HepG2 (cell line): ENCODE results near the gene CDK6. TPM values are rescaled to one million over a fixed set of nuclear protein-coding genes. Genes with fewer than 3 reads are reported as not detected.

Experiments
- ARNTL ChIP-seq: sonication (generic); formaldehyde crosslinking; IDR thresholded peaks from 2 replicates; pipeline ENCODE4 v1.4.0; 2020; ENCODE audit warnings: mild to moderate bottlenecking, missing genetic modification reagents
- ASH2L ChIP-seq: fragments of 300-600, 200-600 bp; sonication (generic); IDR thresholded peaks from 2 replicates; pipeline ENCODE4 v1.7.0; 2017; ENCODE audit warnings: low read depth, mild to moderate bottlenecking, moderate library complexity, mixed read lengths, low read length; ENCODE audit not compliant: insufficient read length
- DPF2 ChIP-seq: sonication (generic); formaldehyde crosslinking; IDR thresholded peaks from 2 replicates; pipeline ENCODE4 v1.4.0; 2020; ENCODE audit warnings: mild to moderate bottlenecking, low read depth, missing genetic modification reagents, borderline replicate concordance
- GABPA ChIP-seq, 2 experiments: IDR thresholded peaks; 2 replicates each; pipeline ENCODE4 v1.6.1; 2011 to 2016; ENCODE audit warnings: low read depth in 2 of 2, low read length in 1 of 2, missing biosample characterization in 1 of 2, missing genetic modification characterization in 1 of 2
- GATA4 ChIP-seq: sonication (generic); IDR thresholded peaks from 2 replicates; pipeline ENCODE4 v1.6.1; 2016; ENCODE audit warnings: antibody characterized with exemption, low read depth, borderline replicate concordance
- KMT2A ChIP-seq: sonication (generic); formaldehyde crosslinking; IDR thresholded peaks from 2 replicates; pipeline ENCODE4 v1.4.0; 2020; ENCODE audit warnings: missing genetic modification reagents
- MED1 ChIP-seq: sonication (generic); formaldehyde crosslinking; IDR thresholded peaks from 2 replicates; pipeline ENCODE4 v1.4.0; 2020; ENCODE audit warnings: missing genetic modification reagents
- MTA1 ChIP-seq: sonication (generic); formaldehyde crosslinking; IDR thresholded peaks from 2 replicates; pipeline ENCODE4 v1.4.0; 2020; ENCODE audit warnings: missing genetic modification reagents, mild to moderate bottlenecking, borderline replicate concordance
- SNRNP70 ChIP-seq: fragments of 200-400 bp; formaldehyde crosslinking; IDR thresholded peaks from 2 replicates; pipeline ENCODE4 v1.6.1; 2017; ENCODE audit warnings: mild to moderate bottlenecking, low read depth, low read length, moderate library complexity
- TAF15 ChIP-seq: fragments of 200-400 bp; formaldehyde crosslinking; IDR thresholded peaks from one replicate; pipeline ENCODE4 v1.6.1; 2018; ENCODE audit warnings: mild to moderate bottlenecking, low read depth, low read length; ENCODE audit not compliant: poor library complexity, severe bottlenecking
- ZNF572 ChIP-seq: sonication (generic); formaldehyde crosslinking; IDR thresholded peaks from 2 replicates; pipeline ENCODE4 v1.5.1; 2020; ENCODE audit warnings: mild to moderate bottlenecking, missing genetic modification reagents
- ZNF720 ChIP-seq: sonication (generic); formaldehyde crosslinking; IDR thresholded peaks from 2 replicates; pipeline ENCODE4 v1.4.0; 2020; ENCODE audit warnings: missing genetic modification reagents
- ZNF776 ChIP-seq: sonication (generic); formaldehyde crosslinking; IDR thresholded peaks from 2 replicates; pipeline ENCODE4 v1.4.0; 2020; ENCODE audit warnings: mild to moderate bottlenecking, missing genetic modification reagents
- ZNF792 ChIP-seq: IDR thresholded peaks from 2 replicates; pipeline ENCODE4 v1.6.1; 2016
- ZNF841 ChIP-seq: sonication (generic); formaldehyde crosslinking; IDR thresholded peaks from 2 replicates; pipeline ENCODE4 v1.8.1; 2023; ENCODE audit warnings: missing genetic modification reagents, borderline replicate concordance
- polyA plus RNA-seq, 8 experiments: library from polyadenylated mRNA; depleted of rRNA in 3 of 8; stranded (reverse) in 7 of 8; unstranded in 1 of 8; fragments of >200 nt; fragmentation: Illumina TruSeq in 4 of 8; extraction: Trizol in 4 of 8; gene quantifications; 2 replicates each; pipeline versions ENCODE4 v1.2.1 to v1.2.3, GENCODE V29; 2011 to 2016; ENCODE audit warnings: low read depth in 4 of 8, missing spikeins in 1 of 8, mixed read lengths in 1 of 8; ENCODE audit not compliant: insufficient read depth in 1 of 8
- total RNA-seq, 5 experiments: library from RNA; depleted of rRNA; stranded (reverse); fragments of >200 nt; fragmentation: Illumina TruSeq; extraction: Trizol; gene quantifications; 2 replicates each; pipeline ENCODE4 v1.2.3, GENCODE V29; 2016; ENCODE audit warnings: low read depth in 1 of 5
- TF ChIP-seq, protein P1 (sequence below): sonication (generic); formaldehyde crosslinking; IDR thresholded peaks from 2 replicates; pipeline ENCODE4 v1.4.0; 2020; ENCODE audit warnings: missing genetic modification reagents, mild to moderate bottlenecking, borderline replicate concordance
- TF ChIP-seq, protein P2 (sequence below): sonication (generic); formaldehyde crosslinking; IDR thresholded peaks from 2 replicates; pipeline ENCODE4 v1.4.0; 2020; ENCODE audit warnings: missing genetic modification reagents
- TF ChIP-seq, protein P3 (sequence below): sonication (generic); formaldehyde crosslinking; IDR thresholded peaks from 2 replicates; pipeline ENCODE4 v1.4.0; 2020; ENCODE audit warnings: missing genetic modification reagents

Gene CDK6
- total and polyA plus RNA-seq, 2 of the 13 experiments (the other 11 are each of a cell fraction or from before 2014, with no cell fraction given), result 34.6 to 90.8 TPM

DNA sequence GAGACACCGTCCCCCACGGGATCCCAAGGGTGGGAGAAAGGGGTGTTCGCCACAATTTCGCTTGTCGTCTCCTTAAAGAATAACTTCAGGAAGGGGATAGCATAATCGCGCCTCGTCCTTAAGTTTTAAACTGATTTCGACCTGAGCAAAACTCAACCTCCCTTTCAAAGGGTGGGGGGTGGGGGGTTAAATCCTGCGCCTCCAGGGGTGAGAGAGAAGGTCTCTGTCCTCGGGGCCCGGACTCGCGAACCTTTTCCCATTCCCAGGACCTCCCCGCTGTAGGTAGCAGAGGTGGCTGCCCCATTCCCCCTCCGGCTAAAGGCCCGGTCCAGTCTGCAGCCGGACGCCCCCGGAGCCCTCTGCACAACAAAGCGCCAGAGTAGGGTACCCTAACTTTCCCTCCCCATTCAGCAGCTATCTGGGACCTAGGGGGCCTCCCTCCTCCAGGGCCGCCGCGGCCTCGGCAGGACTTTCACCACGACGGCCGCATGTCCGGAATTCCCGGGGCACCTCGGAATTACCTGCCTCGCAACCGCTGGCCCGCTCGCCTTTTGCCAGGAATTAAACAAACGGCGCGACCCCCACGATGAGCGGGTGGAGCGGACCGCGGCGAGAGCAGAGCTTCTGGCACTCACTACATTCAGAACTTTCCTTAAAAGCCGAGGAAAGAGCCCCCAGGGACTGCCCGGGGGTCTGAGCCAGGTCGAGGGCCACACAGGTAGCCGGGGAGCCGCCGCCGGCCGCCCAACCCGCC lies 1.7 kb downstream of the CDK6 start (continued):
- TF ChIP-seq, protein P1, sequence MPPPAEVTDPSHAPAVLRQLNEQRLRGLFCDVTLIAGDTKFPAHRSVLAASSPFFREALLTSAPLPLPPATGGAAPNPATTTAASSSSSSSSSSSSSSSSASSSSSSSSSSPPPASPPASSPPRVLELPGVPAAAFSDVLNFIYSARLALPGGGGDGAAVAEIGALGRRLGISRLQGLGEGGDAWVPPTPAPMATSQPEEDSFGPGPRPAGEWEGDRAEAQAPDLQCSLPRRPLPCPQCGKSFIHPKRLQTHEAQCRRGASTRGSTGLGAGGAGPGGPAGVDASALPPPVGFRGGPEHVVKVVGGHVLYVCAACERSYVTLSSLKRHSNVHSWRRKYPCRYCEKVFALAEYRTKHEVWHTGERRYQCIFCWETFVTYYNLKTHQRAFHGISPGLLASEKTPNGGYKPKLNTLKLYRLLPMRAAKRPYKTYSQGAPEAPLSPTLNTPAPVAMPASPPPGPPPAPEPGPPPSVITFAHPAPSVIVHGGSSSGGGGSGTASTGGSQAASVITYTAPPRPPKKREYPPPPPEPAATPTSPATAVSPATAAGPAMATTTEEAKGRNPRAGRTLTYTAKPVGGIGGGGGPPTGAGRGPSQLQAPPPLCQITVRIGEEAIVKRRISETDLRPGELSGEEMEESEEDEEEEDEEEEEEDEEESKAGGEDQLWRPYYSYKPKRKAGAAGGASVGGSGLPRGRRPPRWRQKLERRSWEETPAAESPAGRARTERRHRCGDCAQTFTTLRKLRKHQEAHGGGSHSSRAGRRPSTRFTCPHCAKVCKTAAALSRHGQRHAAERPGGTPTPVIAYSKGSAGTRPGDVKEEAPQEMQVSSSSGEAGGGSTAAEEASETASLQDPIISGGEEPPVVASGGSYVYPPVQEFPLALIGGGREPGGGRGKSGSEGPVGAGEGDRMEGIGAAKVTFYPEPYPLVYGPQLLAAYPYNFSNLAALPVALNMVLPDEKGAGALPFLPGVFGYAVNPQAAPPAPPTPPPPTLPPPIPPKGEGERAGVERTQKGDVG (CRISPR knock-in tag), result no peak
- TF ChIP-seq SNRNP70 (no peak), MED1 (CRISPR knock-in tag) (peak; percentile 24; the same call in 1 of the 2 replicates), MTA1 (CRISPR knock-in tag) (no peak), DPF2 (CRISPR knock-in tag) (no peak), ZNF792 (no peak), ARNTL (CRISPR knock-in tag) (no peak), ZNF572 (CRISPR knock-in tag) (0 out of 2 replicates have a peak, but pooled peaks have one; percentile 21), ASH2L (no peak), ZNF841 (CRISPR knock-in tag) (no peak), TAF15 (no peak), KMT2A (CRISPR knock-in tag) (peak; percentile 81), ZNF720 (CRISPR knock-in tag) (no peak), ZNF776 (CRISPR knock-in tag) (peak; percentile 26; the same call in 1 of the 2 replicates), GATA4 (0 out of 2 replicates have a peak, but pooled peaks have one; percentile 31), GABPA (IDR thresholded peaks at IDR 0.05; ENCODE audit: low read depth, low read length) (no peak), GABPA (CRISPR knock-in tag; IDR thresholded peaks at IDR 0.05; ENCODE audit: low read depth) (no peak)
- TF ChIP-seq, protein P2, sequence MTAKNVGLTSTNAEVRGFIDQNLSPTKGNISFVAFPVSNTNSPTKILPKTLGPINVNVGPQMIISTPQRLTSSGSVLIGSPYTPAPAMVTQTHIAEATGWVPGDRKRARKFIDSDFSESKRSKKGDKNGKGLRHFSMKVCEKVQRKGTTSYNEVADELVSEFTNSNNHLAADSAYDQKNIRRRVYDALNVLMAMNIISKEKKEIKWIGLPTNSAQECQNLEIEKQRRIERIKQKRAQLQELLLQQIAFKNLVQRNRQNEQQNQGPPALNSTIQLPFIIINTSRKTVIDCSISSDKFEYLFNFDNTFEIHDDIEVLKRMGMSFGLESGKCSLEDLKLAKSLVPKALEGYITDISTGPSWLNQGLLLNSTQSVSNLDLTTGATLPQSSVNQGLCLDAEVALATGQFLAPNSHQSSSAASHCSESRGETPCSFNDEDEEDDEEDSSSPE (CRISPR knock-in tag), result peak; percentile 21; the same call in 1 of the 2 replicates
- TF ChIP-seq, protein P3, sequence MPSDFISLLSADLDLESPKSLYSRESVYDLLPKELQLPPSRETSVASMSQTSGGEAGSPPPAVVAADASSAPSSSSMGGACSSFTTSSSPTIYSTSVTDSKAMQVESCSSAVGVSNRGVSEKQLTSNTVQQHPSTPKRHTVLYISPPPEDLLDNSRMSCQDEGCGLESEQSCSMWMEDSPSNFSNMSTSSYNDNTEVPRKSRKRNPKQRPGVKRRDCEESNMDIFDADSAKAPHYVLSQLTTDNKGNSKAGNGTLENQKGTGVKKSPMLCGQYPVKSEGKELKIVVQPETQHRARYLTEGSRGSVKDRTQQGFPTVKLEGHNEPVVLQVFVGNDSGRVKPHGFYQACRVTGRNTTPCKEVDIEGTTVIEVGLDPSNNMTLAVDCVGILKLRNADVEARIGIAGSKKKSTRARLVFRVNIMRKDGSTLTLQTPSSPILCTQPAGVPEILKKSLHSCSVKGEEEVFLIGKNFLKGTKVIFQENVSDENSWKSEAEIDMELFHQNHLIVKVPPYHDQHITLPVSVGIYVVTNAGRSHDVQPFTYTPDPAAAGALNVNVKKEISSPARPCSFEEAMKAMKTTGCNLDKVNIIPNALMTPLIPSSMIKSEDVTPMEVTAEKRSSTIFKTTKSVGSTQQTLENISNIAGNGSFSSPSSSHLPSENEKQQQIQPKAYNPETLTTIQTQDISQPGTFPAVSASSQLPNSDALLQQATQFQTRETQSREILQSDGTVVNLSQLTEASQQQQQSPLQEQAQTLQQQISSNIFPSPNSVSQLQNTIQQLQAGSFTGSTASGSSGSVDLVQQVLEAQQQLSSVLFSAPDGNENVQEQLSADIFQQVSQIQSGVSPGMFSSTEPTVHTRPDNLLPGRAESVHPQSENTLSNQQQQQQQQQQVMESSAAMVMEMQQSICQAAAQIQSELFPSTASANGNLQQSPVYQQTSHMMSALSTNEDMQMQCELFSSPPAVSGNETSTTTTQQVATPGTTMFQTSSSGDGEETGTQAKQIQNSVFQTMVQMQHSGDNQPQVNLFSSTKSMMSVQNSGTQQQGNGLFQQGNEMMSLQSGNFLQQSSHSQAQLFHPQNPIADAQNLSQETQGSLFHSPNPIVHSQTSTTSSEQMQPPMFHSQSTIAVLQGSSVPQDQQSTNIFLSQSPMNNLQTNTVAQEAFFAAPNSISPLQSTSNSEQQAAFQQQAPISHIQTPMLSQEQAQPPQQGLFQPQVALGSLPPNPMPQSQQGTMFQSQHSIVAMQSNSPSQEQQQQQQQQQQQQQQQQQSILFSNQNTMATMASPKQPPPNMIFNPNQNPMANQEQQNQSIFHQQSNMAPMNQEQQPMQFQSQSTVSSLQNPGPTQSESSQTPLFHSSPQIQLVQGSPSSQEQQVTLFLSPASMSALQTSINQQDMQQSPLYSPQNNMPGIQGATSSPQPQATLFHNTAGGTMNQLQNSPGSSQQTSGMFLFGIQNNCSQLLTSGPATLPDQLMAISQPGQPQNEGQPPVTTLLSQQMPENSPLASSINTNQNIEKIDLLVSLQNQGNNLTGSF (CRISPR knock-in tag), result peak; percentile 67
